ENCODE results near the gene HEPACAM2. TPM values are rescaled to one million over a fixed set of nuclear protein-coding genes. Genes with fewer than 3 reads are reported as not detected.

Gene HEPACAM2
- total RNA-seq, 1 experiment from 2014 or later, result not detected

DNA sequence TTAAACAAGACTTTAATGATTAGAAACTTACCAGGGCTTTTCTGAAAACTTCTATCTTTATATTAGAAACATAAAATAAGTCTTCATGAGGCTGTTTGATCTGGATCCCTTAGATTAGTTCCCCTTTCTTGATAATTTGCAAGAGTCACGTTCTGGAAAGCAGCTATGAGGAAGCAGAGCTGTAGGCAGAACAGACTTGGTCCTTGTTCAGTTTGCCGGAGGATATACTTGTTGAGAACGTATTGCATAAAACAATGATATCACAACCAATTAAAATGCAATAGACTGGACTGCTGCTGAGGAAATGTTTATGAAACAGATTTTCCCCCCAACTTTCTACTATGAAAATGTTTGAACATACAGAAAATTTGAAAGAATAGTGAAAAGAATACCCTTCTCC, 80.9 kb downstream of the HEPACAM2 start:
- Histone ChIP-seq H2BK15ac (ENCODE audit: low read depth, low read length) (no peak overlapping the region), H2AK5ac (ENCODE audit: insufficient read length, low read length) (no peak overlapping the region), H3K27me3 (ENCODE audit: insufficient read depth, low read length) (no peaks in the 10 kb centered on the region), H2BK12ac (ENCODE audit: insufficient read length, low read depth, low read length) (no peak overlapping the region), H3K4me2 (ENCODE audit: insufficient read depth, insufficient read length, low read length) (no peak overlapping the region), H2BK20ac (ENCODE audit: low read depth, low read length, poor library complexity, severe bottlenecking) (no peak overlapping the region), H3K14ac (ENCODE audit: insufficient read depth, low read length) (no peak overlapping the region), H3K4me1 (ENCODE audit: insufficient read depth, low read length) (no peaks in the 10 kb centered on the region; the same call in 1 of the 2 replicates), H2BK5ac (ENCODE audit: insufficient read length, low read length) (no peak overlapping the region), H3K23me2 (ENCODE audit: insufficient read length, low read depth, low read length, poor library complexity, severe bottlenecking) (no peaks in the 10 kb centered on the region), H3T11ph (ENCODE audit: low read length) (no peak overlapping the region), H3K9ac (ENCODE audit: extremely low read depth, insufficient read length, low read length) (no peak overlapping the region), H3K27ac (ENCODE audit: insufficient read length, low read depth, low read length) (no peak overlapping the region), H3K23ac (ENCODE audit: insufficient read length, low read depth, low read length) (no peak overlapping the region), H3K56ac (ENCODE audit: insufficient read length, low read depth, low read length) (no peak overlapping the region), H4K8ac (replicated peaks; ENCODE audit: insufficient read length, low read depth, low read length) (no peak overlapping the region), H3K9me3 (ENCODE audit: control insufficient read depth, low read depth, low read length) (no peaks in the 10 kb centered on the region), H2BK120ac (ENCODE audit: low read depth, low read length, poor library complexity, severe bottlenecking) (no peak overlapping the region), H2AFZ (ENCODE audit: low read length) (no peak overlapping the region), H3K79me1 (ENCODE audit: insufficient read depth, low read depth, low read length, poor library complexity, severe bottlenecking) (no peaks in the 10 kb centered on the region), H3K4ac (ENCODE audit: low read depth, low read length) (no peak overlapping the region), H3K18ac (ENCODE audit: insufficient read length, low read depth, low read length) (no peak overlapping the region), H3K79me2 (ENCODE audit: insufficient read depth, low read length) (no peaks in the 10 kb centered on the region), H4K5ac (ENCODE audit: insufficient read length, low read depth, low read length) (no peak overlapping the region), H4K20me1 (ENCODE audit: control insufficient read depth, insufficient read depth, insufficient read length) (peaks cover 3% of the 10 kb centered on the region), H4K91ac (ENCODE audit: insufficient read length, low read depth, low read length) (no peak overlapping the region)
- Mint-ChIP-seq H3K27ac (no peak overlapping the region), H3K36me3 (ENCODE audit: insufficient read depth in 1 of 3, low read depth in 3 of 3) (no peaks in the 10 kb centered on the region), H3K4me1 (peaks cover 3 to 15% of the 10 kb centered on the region in 2 experiments; a peak in 3 of 4 replicates), H3K4me3 (no peak overlapping the region), H3K27me3 (ENCODE audit: low read depth) (no peaks in the 10 kb centered on the region; the same call in none of the 2 replicates), H3K9me3 (no peaks in the 10 kb centered on the region)
- TF ChIP-seq, protein P1, sequence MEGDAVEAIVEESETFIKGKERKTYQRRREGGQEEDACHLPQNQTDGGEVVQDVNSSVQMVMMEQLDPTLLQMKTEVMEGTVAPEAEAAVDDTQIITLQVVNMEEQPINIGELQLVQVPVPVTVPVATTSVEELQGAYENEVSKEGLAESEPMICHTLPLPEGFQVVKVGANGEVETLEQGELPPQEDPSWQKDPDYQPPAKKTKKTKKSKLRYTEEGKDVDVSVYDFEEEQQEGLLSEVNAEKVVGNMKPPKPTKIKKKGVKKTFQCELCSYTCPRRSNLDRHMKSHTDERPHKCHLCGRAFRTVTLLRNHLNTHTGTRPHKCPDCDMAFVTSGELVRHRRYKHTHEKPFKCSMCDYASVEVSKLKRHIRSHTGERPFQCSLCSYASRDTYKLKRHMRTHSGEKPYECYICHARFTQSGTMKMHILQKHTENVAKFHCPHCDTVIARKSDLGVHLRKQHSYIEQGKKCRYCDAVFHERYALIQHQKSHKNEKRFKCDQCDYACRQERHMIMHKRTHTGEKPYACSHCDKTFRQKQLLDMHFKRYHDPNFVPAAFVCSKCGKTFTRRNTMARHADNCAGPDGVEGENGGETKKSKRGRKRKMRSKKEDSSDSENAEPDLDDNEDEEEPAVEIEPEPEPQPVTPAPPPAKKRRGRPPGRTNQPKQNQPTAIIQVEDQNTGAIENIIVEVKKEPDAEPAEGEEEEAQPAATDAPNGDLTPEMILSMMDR (conservative IDR thresholded peaks at IDR 0.05), result no peak
- no peak for DNase-seq
- WGBS (ENCODE audit: extremely low coverage, insufficient read length, low lambda C conversion rate), result no CpG with 5 or more reads among the region's 3 CpGs
